Naive thymus-derived CD4-positive, alpha-beta T cell (primary cell): ENCODE results near the gene SIX3. TPM values are rescaled to one million over a fixed set of nuclear protein-coding genes. Genes with fewer than 3 reads are reported as not detected.

Experiments
- ATAC-seq: fragments of 150-1000 bp; cut with Tn5 transposase; 2 replicates; pipeline ENCODE4 v1.10.0; 2021; ENCODE audit warnings: mild to moderate bottlenecking, moderate library complexity
- CTCF ChIA-PET: fragments of 350-600 bp; sonication (Branson Sonifier 250); formaldehyde crosslinking; loops from one replicate; lab custom pipeline; 2021; ENCODE audit warnings: antibody characterized with exemption; lab: Charles Lee
- POLR2A ChIA-PET: fragments of 350-600 bp; sonication (Branson Sonifier 250); formaldehyde crosslinking; loops from one replicate; lab custom pipeline; 2021; ENCODE audit warnings: antibody characterized with exemption, inconsistent platforms; lab: Charles Lee
- DNase-seq, 9 donors: peaks; one replicate each; pipeline versions ENCODE4 v3.0.0 to v3.0.0-alpha.2; 2020 to 2022; ENCODE audit warnings: mixed read lengths in 1 of 9
- H3K27ac ChIP-seq: one replicate; pipeline ENCODE4 v1.7.0; 2013; ENCODE audit warnings: mild to moderate bottlenecking, low read depth, low read length, moderate library complexity
- H3K27me3 ChIP-seq, 2 donors: one replicate each; pipeline ENCODE4 v1.7.0; 2013; ENCODE audit warnings: low read length in 2 of 2, mild to moderate bottlenecking in 2 of 2, moderate library complexity in 2 of 2; ENCODE audit not compliant: control insufficient read depth in 2 of 2, insufficient read depth in 2 of 2
- H3K36me3 ChIP-seq, 3 experiments: 1 replicate in 2 of 3; 2 replicates in 1 of 3; pipeline ENCODE4 v1.7.0; 2013; ENCODE audit warnings: low read length in 3 of 3, mild to moderate bottlenecking in 3 of 3, moderate library complexity in 1 of 3; ENCODE audit not compliant: insufficient read depth in 3 of 3, control insufficient read depth in 2 of 3
- H3K4me1 ChIP-seq, 2 donors: one replicate each; pipeline ENCODE4 v1.7.0; 2013; ENCODE audit warnings: low read length in 2 of 2, mild to moderate bottlenecking in 2 of 2, moderate library complexity in 1 of 2; ENCODE audit not compliant: control insufficient read depth in 2 of 2, insufficient read depth in 2 of 2
- H3K4me3 ChIP-seq: 2 replicates; pipeline ENCODE4 v1.7.0; 2013; ENCODE audit warnings: mild to moderate bottlenecking, low read length
- H3K9me3 ChIP-seq, 3 experiments: 1 replicate in 2 of 3; 2 replicates in 1 of 3; pipeline ENCODE4 v1.7.0; 2013; ENCODE audit warnings: low read length in 3 of 3; ENCODE audit not compliant: control insufficient read depth in 2 of 3
- H3K27ac Mint-ChIP-seq, 9 donors: one replicate each; pipeline ENCODE4 v1.8.0; 2020 to 2022; ENCODE audit warnings: mixed read lengths in 9 of 9, mild to moderate bottlenecking in 8 of 9, moderate library complexity in 5 of 9, inconsistent platforms in 2 of 9
- H3K27me3 Mint-ChIP-seq, 5 donors: one replicate each; pipeline ENCODE4 v1.8.0; 2021 to 2022; ENCODE audit warnings: mixed read lengths in 5 of 5, mild to moderate bottlenecking in 1 of 5
- H3K36me3 Mint-ChIP-seq, 5 donors: one replicate each; pipeline ENCODE4 v1.8.0; 2020 to 2022; ENCODE audit warnings: mixed read lengths in 5 of 5, mild to moderate bottlenecking in 3 of 5, inconsistent platforms in 1 of 5
- H3K4me1 Mint-ChIP-seq, 7 donors: one replicate each; pipeline ENCODE4 v1.8.0; 2020 to 2022; ENCODE audit warnings: mixed read lengths in 7 of 7, mild to moderate bottlenecking in 3 of 7, inconsistent platforms in 1 of 7
- H3K4me3 Mint-ChIP-seq, 10 donors: one replicate each; pipeline ENCODE4 v1.8.0; 2020 to 2022; ENCODE audit warnings: mild to moderate bottlenecking in 10 of 10, mixed read lengths in 10 of 10, moderate library complexity in 6 of 10, inconsistent platforms in 2 of 10
- H3K9me3 Mint-ChIP-seq, 11 donors: one replicate each; pipeline ENCODE4 v1.8.0; 2020 to 2022; ENCODE audit warnings: mixed read lengths in 11 of 11, mild to moderate bottlenecking in 4 of 11, inconsistent platforms in 1 of 11, moderate library complexity in 1 of 11
- intact Hi-C, 2 donors: fragments of 100-400 bp; cut with micrococcal nuclease; formaldehyde crosslinking; loops; one replicate each; pipeline ENCODE4 v1.15.1; 2023
- polyA plus RNA-seq, 2 donors: library from polyadenylated mRNA; unstranded; fragments of 300-500 nt; fragmentation: Illumina TruSeq; gene quantifications; one replicate each; pipeline ENCODE4 v1.2.3, GENCODE V29; 2021
- total RNA-seq, 6 experiments: library from RNA in 5 of 6; stranded (reverse) in 5 of 6; gene quantifications; 1 replicate in 5 of 6; 2 replicates in 1 of 6; pipeline ENCODE4 v1.2.3 and lab custom pipeline; 2021 to 2026

The SIX3 gene
- total and polyA plus RNA-seq, 7 experiments from 2014 or later, result not detected

DNA sequence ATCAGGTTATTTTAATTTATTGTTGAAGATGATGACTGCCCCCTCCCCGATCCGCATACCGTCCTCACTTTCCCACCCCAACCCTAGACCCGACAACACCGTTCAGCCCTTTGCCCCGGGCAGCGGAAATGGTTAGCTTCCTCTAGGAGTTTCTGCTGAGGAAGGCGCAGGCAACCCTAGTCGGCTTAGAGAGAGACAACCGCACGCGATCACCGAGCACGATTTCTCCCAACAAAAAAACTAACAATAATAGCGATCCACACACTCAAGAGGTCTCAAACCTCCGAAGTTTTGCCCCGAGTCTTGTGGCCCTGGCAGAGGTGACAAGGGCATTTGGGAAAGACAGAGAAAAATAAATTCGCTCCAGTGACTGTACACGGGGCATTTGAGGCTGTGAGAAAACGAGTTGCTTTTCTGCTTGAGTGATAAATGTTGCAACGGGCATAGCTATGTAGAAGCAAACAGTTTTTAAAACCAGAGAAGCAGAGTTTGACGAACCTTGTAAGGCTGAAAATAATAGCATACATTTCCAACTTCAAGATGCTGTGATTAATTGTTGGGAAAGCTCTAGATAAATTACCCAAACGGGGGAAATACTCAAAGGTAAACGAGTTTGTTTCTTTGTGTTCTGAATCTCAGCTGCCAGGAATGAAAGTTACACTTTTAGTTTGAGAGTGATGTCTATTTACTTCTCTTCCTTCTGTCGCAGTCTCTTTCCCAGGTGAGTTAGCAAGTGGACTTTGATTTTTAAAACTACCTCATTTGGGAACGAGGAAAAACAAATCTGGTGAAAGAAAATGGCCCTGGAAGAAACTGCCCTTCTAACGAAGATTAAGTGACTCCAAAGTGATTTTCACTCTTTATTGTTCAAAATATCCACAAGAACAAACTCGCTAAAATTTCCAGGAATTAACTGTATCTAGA, 11.0 kb upstream of the SIX3 start:
- H3K9me3 Mint-ChIP-seq, result no peaks in the 10 kb centered on the region
- ATAC-seq (no peak), DNase-seq (no peak)
- peaks cover 64 to 87% (median 72%) of the 10 kb centered on the region in 5 donors for H3K27me3 Mint-ChIP-seq
- no peaks in the 10 kb centered on the region for H3K36me3 Mint-ChIP-seq
- Histone ChIP-seq H3K27ac (no peak overlapping the region), H3K36me3 (no peaks in the 10 kb centered on the region), H3K9me3 (no peaks in the 10 kb centered on the region), H3K4me3 (no peak overlapping the region), H3K27me3 (peaks cover 9 to 14% of the 10 kb centered on the region in 2 donors), H3K4me1 (no peaks in the 10 kb centered on the region)
- peak overlapping the region in 1 of 9 donors; percentile 65 for H3K27ac Mint-ChIP-seq
- POLR2A ChIA-PET, result no interaction called here
- peaks cover 7 to 39% (median 27%) of the 10 kb centered on the region in 7 donors for H3K4me1 Mint-ChIP-seq
- intact Hi-C loops, result loop anchor here in 1 of 2 donors (5.0 kb wide), 1 partner anchor 242 kb away; no protein-coding TSS in a partner anchor
- CTCF ChIA-PET, result no interaction called here
- peak overlapping the region in 9 of 10 donors; percentile 6 to 66 (median 51) for H3K4me3 Mint-ChIP-seq

DNA sequence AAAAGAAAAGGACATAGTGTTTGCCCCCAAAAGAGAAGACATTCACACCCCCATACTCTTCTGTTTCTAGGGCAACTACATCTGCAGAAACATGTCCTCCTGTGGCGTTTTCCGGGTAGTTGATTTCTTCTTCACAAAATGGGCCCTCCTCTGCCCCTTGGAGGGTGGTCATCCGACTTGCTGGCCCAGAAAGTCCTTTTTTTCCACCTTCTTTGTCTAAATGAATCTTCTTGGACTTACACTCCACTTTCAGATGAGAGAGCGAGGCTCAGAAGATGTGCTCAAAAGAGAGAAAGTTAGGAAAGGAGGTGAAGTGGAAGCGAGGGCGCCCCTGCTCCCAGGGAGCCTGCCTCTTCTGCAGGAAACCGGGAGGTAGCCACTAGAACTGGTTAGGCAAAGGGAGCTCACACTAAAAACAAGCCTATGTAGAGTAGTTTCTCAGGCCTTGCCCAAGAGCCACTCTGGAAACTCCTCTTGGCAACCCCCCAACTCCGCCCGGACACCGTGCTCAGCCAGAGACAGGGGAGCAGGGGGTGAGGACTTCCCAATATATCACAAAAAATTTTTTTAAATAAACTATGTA, 10.2 kb upstream of the SIX3 start:
- DNase-seq (no peak), ATAC-seq (no peak)
- Histone ChIP-seq H3K4me3 (no peak overlapping the region), H3K9me3 (no peaks in the 10 kb centered on the region), H3K4me1 (no peaks in the 10 kb centered on the region), H3K27ac (no peak overlapping the region), H3K36me3 (no peaks in the 10 kb centered on the region), H3K27me3 (peaks cover 9 to 14% of the 10 kb centered on the region in 2 donors)
- Mint-ChIP-seq H3K27ac (peak overlapping the region in 1 of 9 donors; percentile 65), H3K27me3 (peaks cover 61 to 85% (median 70%) of the 10 kb centered on the region in 5 donors), H3K36me3 (no peaks in the 10 kb centered on the region), H3K4me1 (peaks cover 7 to 43% (median 31%) of the 10 kb centered on the region in 7 donors), H3K4me3 (peak overlapping the region in 1 of 10 donors; percentile 63), H3K9me3 (no peaks in the 10 kb centered on the region)
- intact Hi-C loops, result loop anchor here in 1 of 2 donors (5.0 kb wide), 1 partner anchor 241 kb away; no protein-coding TSS in a partner anchor
- CTCF ChIA-PET, result no interaction called here
- POLR2A ChIA-PET, result no interaction called here

DNA sequence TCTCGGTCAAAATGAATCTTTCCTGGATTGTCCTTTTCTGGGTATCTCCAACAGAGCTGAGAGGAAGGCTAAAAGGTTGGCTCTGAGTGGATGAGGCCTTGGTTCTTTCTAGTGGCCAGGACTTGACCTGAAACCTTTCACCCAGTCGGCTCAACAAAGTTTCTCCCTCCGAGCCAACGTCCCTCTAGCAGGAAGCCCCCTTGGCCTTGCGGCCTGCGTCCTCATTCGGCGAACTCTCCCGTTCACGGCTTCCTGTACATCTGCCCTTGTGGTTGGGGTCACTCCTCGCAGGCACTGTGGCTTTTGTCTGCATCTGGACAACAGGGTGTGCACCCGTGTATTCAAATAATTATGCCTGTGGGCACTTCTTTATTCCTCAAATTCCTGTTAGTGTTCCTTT, 9.4 kb upstream of the SIX3 start:
- H3K27me3 Mint-ChIP-seq, result peaks cover 62 to 86% (median 72%) of the 10 kb centered on the region in 5 donors
- intact Hi-C loops, result loop anchor here in 1 of 2 donors (2.0 to 5.0 kb wide), 2 partner anchors 79 to 240 kb away; no protein-coding TSS in a partner anchor
- H3K4me1 Mint-ChIP-seq, result peaks cover 10 to 49% (median 37%) of the 10 kb centered on the region in 7 donors
- H3K4me3 Mint-ChIP-seq, result peak overlapping the region in 2 of 10 donors; percentile 30 to 63
- no peaks in the 10 kb centered on the region for H3K36me3 Mint-ChIP-seq
- no peaks in the 10 kb centered on the region for H3K9me3 Mint-ChIP-seq
- H3K27ac Mint-ChIP-seq, result peak overlapping the region in 1 of 9 donors; percentile 69
- H3K4me1 ChIP-seq, result no peaks in the 10 kb centered on the region
- peaks cover 9 to 11% of the 10 kb centered on the region in 2 donors for H3K27me3 ChIP-seq
- ChIA-PET CTCF (no interaction called here), POLR2A (no interaction called here)
- DNase-seq, result no peak
- H3K36me3 ChIP-seq, result no peaks in the 10 kb centered on the region
- no peaks in the 10 kb centered on the region for H3K9me3 ChIP-seq
- no peak for ATAC-seq
- no peak overlapping the region for H3K27ac ChIP-seq
- H3K4me3 ChIP-seq, result no peak overlapping the region

DNA sequence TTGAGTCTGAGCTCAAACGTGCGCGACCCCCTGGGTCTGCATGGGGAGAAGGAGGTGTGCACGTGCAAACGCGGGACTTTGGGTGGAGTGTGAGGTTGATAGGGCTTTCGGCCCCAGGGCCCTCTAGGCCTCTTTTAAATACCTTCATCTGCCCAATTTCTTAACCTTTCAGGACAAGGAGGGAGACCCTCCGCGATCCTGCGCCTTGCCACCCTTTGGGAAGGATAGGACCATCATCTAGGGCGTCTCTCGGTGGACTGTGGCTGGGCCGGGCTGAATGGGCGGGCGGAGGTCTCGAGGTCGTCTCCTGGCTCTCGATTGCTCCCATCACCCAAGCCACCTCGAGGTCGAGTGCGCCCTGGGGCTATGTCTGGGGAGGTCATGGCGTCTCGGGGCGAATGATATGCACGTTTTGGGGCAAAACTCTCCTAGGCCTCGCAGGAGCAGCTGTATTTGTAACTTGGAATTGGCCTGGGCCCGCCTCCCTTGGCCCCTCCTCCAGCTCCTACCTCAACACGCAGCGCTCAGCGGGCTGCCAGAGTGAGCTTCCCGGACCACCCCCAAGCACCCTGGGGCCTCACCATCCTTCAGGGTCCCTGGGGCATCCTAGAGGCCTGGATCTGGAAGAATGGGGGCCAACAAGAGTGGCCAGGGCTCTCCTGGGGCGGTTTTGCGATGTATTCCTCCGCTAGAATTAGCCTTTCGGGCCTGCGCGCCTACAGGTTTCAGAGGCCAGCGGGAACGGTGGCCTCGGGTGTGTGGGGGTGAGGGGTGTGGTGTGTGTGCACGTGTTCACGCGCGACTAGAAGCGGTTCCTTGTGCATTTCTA, 8.7 kb upstream of the SIX3 start:
- POLR2A ChIA-PET, result no interaction called here
- no peak overlapping the region for H3K27ac ChIP-seq
- Mint-ChIP-seq H3K27me3 (peaks cover 56 to 84% (median 69%) of the 10 kb centered on the region in 5 donors), H3K4me3 (peak overlapping the region in 7 of 10 donors; percentile 30 to 64 (median 44)), H3K4me1 (peaks cover 10 to 52% (median 37%) of the 10 kb centered on the region in 7 donors), H3K36me3 (no peaks in the 10 kb centered on the region), H3K9me3 (no peaks in the 10 kb centered on the region), H3K27ac (peak overlapping the region in 1 of 9 donors; percentile 69)
- ATAC-seq (no peak), DNase-seq (no peak)
- H3K36me3 ChIP-seq, result no peaks in the 10 kb centered on the region
- H3K27me3 ChIP-seq, result peaks cover 9% of the 10 kb centered on the region in 2 donors
- no peaks in the 10 kb centered on the region for H3K4me1 ChIP-seq
- H3K4me3 ChIP-seq, result no peak overlapping the region
- H3K9me3 ChIP-seq, result no peaks in the 10 kb centered on the region
- intact Hi-C loops, result loop anchor here in 1 of 2 donors (2.0 to 5.0 kb wide), 2 partner anchors 78 to 240 kb away; no protein-coding TSS in a partner anchor
- CTCF ChIA-PET, result no interaction called here

DNA sequence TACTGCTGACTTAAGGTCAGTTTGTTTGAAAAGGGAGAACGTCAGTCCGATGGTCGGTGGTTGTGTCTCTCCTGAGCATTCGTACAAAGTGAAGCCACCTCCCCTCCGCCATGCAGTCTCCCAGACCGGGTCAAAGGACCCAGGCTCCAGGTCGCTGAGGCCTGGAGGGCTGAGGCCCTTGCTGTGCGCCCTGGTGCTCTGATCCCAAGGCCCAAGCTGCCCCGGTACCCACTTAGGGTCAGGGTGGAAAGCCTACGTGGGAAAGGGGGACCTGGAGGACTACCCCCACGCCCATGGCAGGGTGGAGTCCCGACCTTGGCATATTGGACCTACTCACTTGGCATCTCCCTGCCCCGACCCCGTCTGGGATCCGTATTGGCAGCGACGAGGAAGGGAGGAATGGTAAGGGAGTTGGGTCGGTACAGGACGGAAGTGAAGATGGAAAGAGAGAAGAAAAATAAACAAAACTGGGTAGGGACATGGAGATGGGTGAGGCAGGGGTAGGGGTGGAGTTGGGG, 8.0 kb upstream of the SIX3 start:
- DNase-seq, result no peak
- H3K36me3 Mint-ChIP-seq, result no peaks in the 10 kb centered on the region
- H3K4me3 Mint-ChIP-seq, result peak overlapping the region in 8 of 10 donors; percentile 8 to 64 (median 40)
- H3K4me1 Mint-ChIP-seq, result peaks cover 10 to 54% (median 37%) of the 10 kb centered on the region in 7 donors
- no peak overlapping the region for H3K27ac ChIP-seq
- no peaks in the 10 kb centered on the region for H3K9me3 ChIP-seq
- no peak overlapping the region for H3K4me3 ChIP-seq
- ChIA-PET CTCF (no interaction called here), POLR2A (no interaction called here)
- H3K27me3 ChIP-seq, result peaks cover 9% of the 10 kb centered on the region in 2 donors
- H3K36me3 ChIP-seq, result no peaks in the 10 kb centered on the region
- H3K4me1 ChIP-seq, result no peaks in the 10 kb centered on the region
- intact Hi-C loops, result loop anchor here in 1 of 2 donors (2.0 to 5.0 kb wide), 2 partner anchors 77 to 239 kb away; no protein-coding TSS in a partner anchor
- H3K27me3 Mint-ChIP-seq, result peaks cover 50 to 83% (median 67%) of the 10 kb centered on the region in 5 donors
- peak overlapping the region in 1 of 9 donors; percentile 68 for H3K27ac Mint-ChIP-seq
- no peak for ATAC-seq
- H3K9me3 Mint-ChIP-seq, result no peaks in the 10 kb centered on the region
